ENCODE measurements around the gene CCDC197.

DNA sequence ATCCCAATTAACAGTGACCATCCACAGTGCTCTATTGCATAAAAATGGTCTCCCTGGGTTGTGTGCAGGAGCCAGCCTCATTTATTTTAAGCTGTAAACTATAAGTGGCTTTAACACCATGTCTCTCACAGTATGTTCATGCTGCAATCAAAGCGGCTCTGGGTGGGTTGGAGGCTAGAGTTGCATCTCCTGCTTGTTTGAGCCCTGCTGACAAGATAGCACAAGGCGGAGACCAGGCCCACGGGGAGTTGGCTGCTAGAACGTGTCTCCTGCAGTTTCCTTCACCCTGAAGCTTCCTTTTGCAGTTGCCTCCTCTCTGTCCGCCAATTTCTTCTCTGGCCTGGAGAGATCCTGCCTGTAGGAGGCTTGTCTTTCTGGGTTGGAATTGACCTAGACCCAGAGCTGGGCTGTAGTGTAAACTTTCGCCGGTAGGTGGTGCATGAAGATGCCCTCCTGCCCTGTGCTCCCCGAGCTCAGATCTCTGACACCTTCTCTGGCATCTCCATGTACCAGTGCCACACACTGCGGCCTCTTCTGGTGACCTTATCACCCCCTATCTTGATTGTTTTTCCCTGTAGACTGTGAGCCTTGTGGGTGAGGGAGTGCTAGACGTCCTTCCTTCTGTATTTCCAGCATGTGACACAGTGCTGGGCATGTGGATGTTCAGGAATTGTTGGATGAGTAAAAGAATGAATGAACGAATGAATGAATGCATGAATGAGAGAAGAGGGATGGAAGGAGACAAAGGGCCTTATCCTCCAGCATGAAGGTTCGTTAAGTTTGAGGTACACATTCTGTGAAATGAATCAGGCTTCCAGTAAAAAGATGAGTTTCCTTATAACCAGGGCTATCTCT lies 39.4 kb downstream of the CCDC197 start:
- TF ChIP-seq POLR2A (IDR thresholded peaks at IDR 0.05; ENCODE audit: low read depth, low read length) (no peak), POLR2AphosphoS5 (IDR thresholded peaks at IDR 0.05; ENCODE audit: low read depth, low read length) (no peak), TAF1 (IDR thresholded peaks at IDR 0.05; ENCODE audit: borderline replicate concordance, low read depth, low read length) (no peak)
